ENCODE measurements around the gene TECTB.
"Not testable (repeated sequence)": the region's sequence is repeated elsewhere in the genome, so short reads cannot be mapped to it uniquely, and the experiment has no call there.

Gene TECTB

DNA sequence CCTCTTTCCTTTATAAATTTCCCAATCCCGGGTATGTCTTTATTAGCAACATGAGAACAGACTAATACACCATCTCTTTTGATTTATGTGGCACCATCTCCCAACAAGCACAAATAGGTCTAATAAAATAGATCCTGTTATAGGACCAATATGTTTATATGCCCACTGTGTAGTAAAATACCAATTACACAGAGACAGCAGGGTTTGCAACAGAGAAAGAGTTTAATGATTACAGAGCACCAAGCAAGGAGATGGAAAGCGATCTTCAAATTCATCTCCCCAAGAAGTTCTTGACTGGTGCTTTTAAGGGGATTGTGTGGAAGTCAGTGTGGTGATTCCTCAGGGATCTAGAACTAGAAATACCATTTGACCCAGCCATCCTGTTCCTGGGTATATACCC lies 33.5 kb upstream of the TECTB start:
- Histone ChIP-seq H3K79me2 (ENCODE audit: insufficient read depth, low read length) (no peaks in the 10 kb centered on the region), H3K27me3 (ENCODE audit: low read length) (no peaks in the 10 kb centered on the region), H3K9me3 (ENCODE audit: insufficient read depth, low read length) (0 out of 2 replicates have a peak, but pooled peaks cover 3% of the 10 kb centered on the region), H2AFZ (ENCODE audit: low read depth, low read length, severe bottlenecking) (no peak overlapping the region), H3K9me2 (replicated peaks; ENCODE audit: insufficient read depth, low read length) (no peaks in the 10 kb centered on the region), H3K27ac (ENCODE audit: low read depth, low read length) (no peak overlapping the region), H3K4me2 (ENCODE audit: low read depth, low read length, poor library complexity, severe bottlenecking) (no peak overlapping the region), H3K36me3 (ENCODE audit: low read length) (no peaks in the 10 kb centered on the region), H3K9ac (ENCODE audit: low read length) (no peak overlapping the region), H4K20me1 (ENCODE audit: low read depth, low read length) (no peaks in the 10 kb centered on the region), H3F3A (ENCODE audit: insufficient read depth) (no peaks in the 10 kb centered on the region), H3K4me3 (ENCODE audit: insufficient read depth, low read length, poor library complexity, severe bottlenecking) (no peak overlapping the region)
- no peak for TF ChIP-seq EZH2phosphoT487 (conservative IDR thresholded peaks at IDR 0.05; ENCODE audit: low read length)
- TF ChIP-seq, protein P1, sequence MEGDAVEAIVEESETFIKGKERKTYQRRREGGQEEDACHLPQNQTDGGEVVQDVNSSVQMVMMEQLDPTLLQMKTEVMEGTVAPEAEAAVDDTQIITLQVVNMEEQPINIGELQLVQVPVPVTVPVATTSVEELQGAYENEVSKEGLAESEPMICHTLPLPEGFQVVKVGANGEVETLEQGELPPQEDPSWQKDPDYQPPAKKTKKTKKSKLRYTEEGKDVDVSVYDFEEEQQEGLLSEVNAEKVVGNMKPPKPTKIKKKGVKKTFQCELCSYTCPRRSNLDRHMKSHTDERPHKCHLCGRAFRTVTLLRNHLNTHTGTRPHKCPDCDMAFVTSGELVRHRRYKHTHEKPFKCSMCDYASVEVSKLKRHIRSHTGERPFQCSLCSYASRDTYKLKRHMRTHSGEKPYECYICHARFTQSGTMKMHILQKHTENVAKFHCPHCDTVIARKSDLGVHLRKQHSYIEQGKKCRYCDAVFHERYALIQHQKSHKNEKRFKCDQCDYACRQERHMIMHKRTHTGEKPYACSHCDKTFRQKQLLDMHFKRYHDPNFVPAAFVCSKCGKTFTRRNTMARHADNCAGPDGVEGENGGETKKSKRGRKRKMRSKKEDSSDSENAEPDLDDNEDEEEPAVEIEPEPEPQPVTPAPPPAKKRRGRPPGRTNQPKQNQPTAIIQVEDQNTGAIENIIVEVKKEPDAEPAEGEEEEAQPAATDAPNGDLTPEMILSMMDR (IDR thresholded peaks at IDR 0.05; ENCODE audit: insufficient read depth, low read length, poor library complexity, severe bottlenecking): no peak

DNA sequence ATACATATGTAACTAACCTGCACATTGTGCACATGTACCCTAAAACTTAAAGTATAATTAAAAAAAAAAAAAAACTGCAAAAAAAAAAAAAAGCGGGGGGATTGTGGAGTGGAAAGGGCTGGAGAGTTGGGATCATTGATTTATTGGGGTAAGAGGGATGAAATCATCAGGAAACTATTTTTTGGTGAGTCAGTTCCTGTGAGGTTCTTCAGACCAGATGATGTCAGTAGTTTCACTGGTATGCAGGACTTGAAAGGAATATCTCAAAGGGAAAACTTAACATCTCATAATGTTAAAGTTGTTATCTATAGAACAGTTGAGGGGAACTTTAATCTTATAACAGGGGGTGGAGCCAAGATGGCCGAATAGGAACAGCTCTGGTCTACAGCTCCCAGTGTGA lies 32.6 kb upstream of the TECTB start:
- no peaks in the 10 kb centered on the region for H3K36me3 ChIP-seq (ENCODE audit: low read length)
- no peaks in the 10 kb centered on the region for H3K79me2 ChIP-seq (ENCODE audit: insufficient read depth, low read length)
- H3F3A ChIP-seq (ENCODE audit: insufficient read depth): no peaks in the 10 kb centered on the region
- H3K27ac ChIP-seq (ENCODE audit: low read depth, low read length): no peak overlapping the region
- no peaks in the 10 kb centered on the region for H4K20me1 ChIP-seq (ENCODE audit: low read depth, low read length)
- no peaks in the 10 kb centered on the region for H3K27me3 ChIP-seq (ENCODE audit: low read length)
- H3K9me2 ChIP-seq (replicated peaks; ENCODE audit: insufficient read depth, low read length): no peaks in the 10 kb centered on the region
- no peak overlapping the region for H2AFZ ChIP-seq (ENCODE audit: low read depth, low read length, severe bottlenecking)
- H3K9me3 ChIP-seq (ENCODE audit: insufficient read depth, low read length): 0 out of 2 replicates have a peak, but pooled peaks cover 3% of the 10 kb centered on the region
- TF ChIP-seq, protein P1 (IDR thresholded peaks at IDR 0.05; ENCODE audit: insufficient read depth, low read length, poor library complexity, severe bottlenecking): no peak
- no peak for TF ChIP-seq EZH2phosphoT487 (conservative IDR thresholded peaks at IDR 0.05; ENCODE audit: low read length)
- no peak overlapping the region for H3K4me3 ChIP-seq (ENCODE audit: insufficient read depth, low read length, poor library complexity, severe bottlenecking)
- no peak overlapping the region for H3K9ac ChIP-seq (ENCODE audit: low read length)
- no peak overlapping the region for H3K4me2 ChIP-seq (ENCODE audit: low read depth, low read length, poor library complexity, severe bottlenecking)

DNA sequence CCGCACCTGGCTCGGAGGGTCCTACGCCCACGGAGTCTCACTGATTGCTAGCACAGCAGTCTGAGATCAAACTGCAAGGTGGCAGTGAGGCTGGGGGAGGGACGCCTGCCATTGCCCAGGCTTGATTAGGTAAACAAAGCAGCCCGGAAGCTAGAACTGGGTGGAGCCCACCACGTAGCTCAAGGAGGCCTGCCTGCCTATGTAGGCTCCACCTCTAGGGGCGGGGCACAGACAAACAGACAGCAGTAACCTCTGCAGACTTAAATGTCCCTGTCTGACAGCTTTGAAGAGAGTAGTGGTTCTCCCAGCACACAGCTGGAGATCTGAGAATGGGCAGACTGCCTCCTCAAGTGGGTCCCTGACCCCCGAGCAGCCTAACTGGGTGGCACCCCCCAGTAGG lies 32.0 kb upstream of the TECTB start:
- H3K27me3 ChIP-seq (ENCODE audit: low read length); H3K4me2 ChIP-seq (ENCODE audit: low read depth, low read length, poor library complexity, severe bottlenecking); H3K9me3 ChIP-seq (ENCODE audit: insufficient read depth, low read length); H3F3A ChIP-seq (ENCODE audit: insufficient read depth); H3K79me2 ChIP-seq (ENCODE audit: insufficient read depth, low read length); H2AFZ ChIP-seq (ENCODE audit: low read depth, low read length, severe bottlenecking); H3K9ac ChIP-seq (ENCODE audit: low read length); H3K36me3 ChIP-seq (ENCODE audit: low read length); H3K9me2 ChIP-seq (replicated peaks; ENCODE audit: insufficient read depth, low read length); H4K20me1 ChIP-seq (ENCODE audit: low read depth, low read length); H3K27ac ChIP-seq (ENCODE audit: low read depth, low read length); H3K4me3 ChIP-seq (ENCODE audit: insufficient read depth, low read length, poor library complexity, severe bottlenecking): not testable (repeated sequence)

DNA sequence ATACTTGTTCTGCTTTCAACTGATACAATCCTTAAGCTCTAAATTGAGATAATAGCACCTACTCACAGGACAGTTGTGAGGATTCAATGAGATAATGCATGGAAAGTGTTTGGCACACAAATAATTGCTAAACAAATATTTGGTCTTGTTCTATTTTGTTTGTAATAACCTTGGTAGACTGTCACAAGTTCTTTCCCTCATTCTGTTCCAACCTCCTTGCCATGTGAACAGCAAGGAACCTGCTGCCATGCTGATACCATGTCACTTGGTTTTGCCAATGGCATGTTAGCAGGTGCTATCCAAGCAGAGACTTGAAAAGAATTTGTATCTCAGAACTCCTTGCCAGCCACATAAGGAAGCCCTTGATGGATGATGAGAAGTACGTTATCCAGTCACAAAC lies 24.8 kb upstream of the TECTB start:
- Histone ChIP-seq H3K79me2 (ENCODE audit: insufficient read depth, low read length) (no peaks in the 10 kb centered on the region), H3K9me2 (replicated peaks; ENCODE audit: insufficient read depth, low read length) (no peaks in the 10 kb centered on the region), H3K27me3 (ENCODE audit: low read length) (no peaks in the 10 kb centered on the region), H3K9me3 (ENCODE audit: insufficient read depth, low read length) (no peaks in the 10 kb centered on the region), H3K36me3 (ENCODE audit: low read length) (no peaks in the 10 kb centered on the region), H3K27ac (ENCODE audit: low read depth, low read length) (no peak overlapping the region), H3K4me3 (ENCODE audit: insufficient read depth, low read length, poor library complexity, severe bottlenecking) (no peak overlapping the region), H3K4me2 (ENCODE audit: low read depth, low read length, poor library complexity, severe bottlenecking) (no peak overlapping the region), H3F3A (ENCODE audit: insufficient read depth) (no peaks in the 10 kb centered on the region), H2AFZ (ENCODE audit: low read depth, low read length, severe bottlenecking) (no peak overlapping the region), H3K9ac (ENCODE audit: low read length) (no peak overlapping the region), H4K20me1 (ENCODE audit: low read depth, low read length) (no peaks in the 10 kb centered on the region)
- no peak for TF ChIP-seq EZH2phosphoT487 (conservative IDR thresholded peaks at IDR 0.05; ENCODE audit: low read length)

All from SU-DHL-6 (cell line).